GM18868 (cell line): ENCODE measurements around the gene C2orf68.
"Not testable (repeated sequence)": the region's sequence is repeated elsewhere in the genome, so short reads cannot be mapped to it uniquely, and the experiment has no call there.

Source experiments
- ATAC-seq: cut with Tn5 transposase; IDR thresholded peaks from one replicate; pipeline ENCODE4 v1.9.1; 2021; ENCODE audit warnings: mild to moderate bottlenecking, moderate library complexity; ENCODE audit not compliant: unreplicated experiment

The C2orf68 gene

DNA sequence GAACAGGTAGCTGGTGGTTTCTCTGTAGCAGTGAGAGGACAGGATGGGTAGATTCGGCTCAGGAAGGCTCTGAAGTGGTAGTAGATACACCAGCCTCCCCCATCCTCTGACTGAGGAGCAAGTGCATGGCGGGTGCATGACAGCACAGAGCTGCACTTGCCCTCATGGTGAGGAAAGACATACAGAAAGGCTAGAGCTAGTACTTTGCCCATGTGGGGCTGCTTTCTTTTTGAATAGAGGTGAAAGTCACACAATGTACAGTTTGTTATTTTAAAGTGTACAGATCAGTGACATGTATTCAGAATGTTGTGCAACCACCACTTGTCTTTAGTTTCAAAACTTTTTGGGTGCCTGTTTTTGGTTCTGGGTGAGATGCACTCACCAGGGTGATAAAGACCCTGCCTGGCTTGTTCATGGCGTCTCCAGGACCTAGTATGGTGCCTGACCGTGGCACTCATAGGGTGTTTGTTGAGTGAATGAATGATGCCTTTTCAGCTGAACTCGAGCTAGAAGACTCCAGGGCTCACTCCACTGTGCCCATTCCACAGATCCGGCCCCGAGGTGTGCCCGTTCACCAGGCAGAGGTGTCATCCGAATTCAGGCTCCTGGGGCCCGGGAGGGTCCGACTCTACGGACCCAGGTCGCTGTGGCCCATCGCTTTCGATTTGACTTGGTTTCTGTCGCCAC lies 28.1 kb downstream of the C2orf68 start:
- peak; percentile 67 for ATAC-seq

DNA sequence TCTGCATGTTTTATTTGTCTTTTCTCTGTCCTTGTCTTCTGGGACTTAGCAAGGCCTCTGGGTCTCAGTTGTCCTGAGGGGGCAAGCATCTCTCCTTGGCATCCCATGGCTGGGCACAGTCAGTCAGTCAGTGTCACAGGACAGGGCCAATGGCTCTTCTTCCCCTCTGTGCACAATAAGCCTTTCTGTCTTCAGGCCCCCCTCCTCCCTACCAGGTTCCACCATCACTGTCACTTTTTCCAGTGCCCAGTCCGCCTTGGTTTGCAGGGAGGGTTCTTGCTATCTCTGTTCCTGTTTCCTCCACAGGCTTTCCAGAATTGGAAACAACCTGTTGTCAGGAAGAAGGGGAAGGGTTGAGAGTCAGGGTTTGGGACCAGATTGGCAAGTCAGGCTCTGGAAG lies 29.4 kb downstream of the C2orf68 start:
- no peak for ATAC-seq

DNA sequence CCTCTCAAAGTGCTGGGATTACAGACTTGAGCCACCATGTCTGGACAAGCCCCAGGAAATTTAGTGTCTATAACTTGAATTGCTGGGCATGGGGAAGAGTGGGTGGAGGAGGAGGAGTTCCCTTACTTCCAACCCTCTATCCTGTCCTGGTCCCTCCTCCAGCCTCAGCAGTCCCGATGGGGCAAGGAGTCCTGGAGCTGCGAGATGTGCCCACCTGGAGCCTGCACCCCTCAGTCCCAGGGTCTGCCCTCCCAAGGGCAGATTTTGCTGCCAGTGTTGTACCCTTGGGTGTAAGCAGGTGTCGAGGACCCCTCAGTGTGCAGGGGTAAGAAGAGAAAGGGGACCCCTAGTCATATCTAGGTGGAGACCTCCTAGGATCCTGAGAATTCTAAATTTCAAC lies 31.7 kb downstream of the C2orf68 start:
- ATAC-seq, result no peak

DNA sequence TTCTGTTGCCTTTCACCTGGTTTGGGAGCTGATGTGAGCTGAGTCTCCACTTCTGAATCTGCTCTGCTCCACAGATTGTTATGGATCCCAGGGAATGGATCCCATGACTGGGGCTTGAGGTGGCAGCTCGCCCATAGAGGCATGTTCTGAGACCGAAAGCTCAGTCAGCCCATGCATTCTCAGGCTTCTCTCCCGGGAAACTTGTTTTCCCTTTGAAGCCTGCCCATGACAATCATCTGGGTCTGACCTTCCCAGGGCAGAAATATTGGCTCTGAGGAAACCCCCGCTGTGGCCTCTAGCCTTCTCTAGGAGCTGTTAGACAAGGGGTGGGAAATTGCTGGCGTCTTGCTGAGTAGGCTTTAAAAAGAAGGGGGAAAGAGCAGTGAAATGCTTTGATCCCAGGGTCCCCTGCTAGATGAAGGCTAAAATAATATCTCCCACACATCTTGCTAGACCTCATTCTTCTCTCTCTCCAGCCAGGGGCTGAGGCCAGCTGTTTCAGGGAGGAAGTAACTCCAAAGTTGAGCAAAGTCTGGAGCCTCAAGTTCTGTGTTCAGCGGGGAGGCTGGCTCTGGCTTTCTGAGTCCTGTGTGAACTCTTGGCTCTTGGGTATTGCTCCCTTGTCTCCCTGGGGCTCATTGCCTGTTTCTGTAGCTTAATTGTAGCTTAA lies 32.5 kb downstream of the C2orf68 start:
- ATAC-seq, result no peak

DNA sequence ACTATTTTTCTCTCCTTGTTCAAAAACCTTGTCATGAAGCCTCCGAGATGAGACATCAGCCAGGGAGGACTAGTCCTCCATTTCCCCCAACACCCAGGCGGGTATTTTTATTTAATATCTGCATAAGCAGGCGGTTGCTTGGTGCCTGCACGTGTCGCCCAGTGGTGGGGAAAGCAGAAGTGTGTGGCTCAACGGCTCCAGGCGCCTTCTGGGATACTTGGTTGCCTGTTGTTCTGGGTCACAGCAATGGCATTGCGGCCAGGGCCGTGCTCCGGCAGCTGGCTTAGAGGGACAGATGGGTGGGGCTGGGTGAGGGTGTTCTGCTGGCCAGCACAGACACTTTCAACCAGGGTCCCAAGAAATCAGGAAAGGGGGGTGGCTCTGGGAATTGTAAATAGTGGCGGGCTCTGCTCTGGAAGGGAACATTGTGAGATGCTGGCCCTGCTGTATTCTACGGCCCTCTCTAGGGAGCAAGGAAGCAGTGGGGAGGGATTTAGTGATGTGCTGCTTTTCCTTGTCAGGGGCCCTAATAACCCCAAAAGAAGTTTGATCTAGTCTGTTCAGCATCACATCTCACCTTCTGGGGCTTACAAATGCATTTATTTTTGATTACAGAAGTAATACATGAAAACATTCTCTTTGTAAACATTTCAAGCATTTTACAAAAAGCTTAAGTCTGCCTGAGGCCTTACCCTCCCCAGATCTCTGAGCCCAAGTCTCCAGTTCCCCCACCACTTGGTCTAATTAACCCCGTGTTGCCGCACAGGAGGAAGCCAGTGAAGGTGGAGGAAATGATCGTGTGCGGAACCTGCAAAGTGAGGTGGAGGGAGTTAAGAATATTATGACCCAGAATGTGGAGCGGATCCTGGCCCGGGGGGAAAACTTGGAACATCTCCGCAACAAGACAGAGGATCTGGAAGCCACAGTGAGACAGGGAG lies 33.4 kb downstream of the C2orf68 start:
- peak; percentile 46 for ATAC-seq

DNA sequence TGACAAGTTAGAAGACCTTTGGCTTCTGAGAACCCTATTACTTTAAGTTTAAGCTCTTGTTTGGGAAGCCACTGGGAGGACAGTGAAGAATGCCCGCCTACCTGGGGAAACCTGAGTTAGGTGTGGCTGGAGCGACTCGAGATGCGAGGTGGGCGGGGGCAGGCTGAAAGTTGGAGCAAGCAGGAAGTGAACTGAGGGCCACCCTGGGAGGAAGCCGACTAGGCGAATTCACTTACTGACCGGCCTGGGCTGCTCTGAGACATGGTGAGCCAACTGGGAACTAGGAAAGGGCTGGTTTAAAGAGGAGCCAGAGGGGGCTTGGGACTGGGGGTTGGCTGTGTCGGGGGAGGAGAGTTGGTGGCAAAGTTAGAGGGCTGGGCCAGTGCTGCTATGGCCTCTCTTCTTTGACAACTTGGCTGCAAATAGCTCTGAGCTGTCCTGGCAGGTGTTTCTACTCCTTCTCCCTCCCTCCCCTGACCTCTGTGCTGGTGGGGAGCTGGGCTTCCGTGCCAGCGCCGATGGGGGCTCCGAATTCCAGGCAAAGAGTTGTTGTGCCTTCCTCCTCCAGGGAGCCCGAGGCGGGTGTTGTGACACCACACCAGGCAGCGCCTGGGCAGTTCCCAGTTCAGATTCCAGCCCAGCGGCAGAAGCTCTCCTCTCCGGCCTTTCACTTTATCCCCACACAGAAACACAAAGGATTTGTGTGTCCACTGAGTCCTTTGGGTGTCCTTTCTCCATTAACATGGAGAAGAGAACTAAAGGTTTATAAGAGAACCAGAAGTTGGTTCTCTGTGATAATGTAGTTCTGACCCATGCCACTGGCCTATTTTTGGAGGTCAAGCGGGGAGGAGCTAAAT lies 34.3 kb downstream of the C2orf68 start, which contains the start of gene VAMP8:
Gene VAMP8, plus strand, starts transcription at position 201 of the 857 bp plus-strand sequence. Its CDS starts 61 bp downstream, at position 262.
- peak; percentile 72 for ATAC-seq

DNA sequence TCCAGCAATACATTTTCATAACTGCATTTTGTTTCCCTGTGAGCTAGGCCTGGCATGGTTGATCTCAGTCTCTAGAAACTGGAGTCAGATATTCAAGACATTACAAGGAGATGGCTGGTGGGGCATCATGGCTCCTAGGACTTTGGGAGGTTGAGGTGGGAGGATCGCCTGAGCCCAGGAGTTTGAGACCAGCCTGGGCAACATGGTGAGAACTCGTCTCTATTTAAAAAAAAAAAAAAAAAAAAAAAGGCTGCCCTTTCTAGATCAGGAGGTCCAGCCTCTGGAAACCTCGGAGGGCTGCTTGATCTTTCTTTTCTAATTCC lies 34.8 kb downstream of the C2orf68 start:
- no peak for ATAC-seq

DNA sequence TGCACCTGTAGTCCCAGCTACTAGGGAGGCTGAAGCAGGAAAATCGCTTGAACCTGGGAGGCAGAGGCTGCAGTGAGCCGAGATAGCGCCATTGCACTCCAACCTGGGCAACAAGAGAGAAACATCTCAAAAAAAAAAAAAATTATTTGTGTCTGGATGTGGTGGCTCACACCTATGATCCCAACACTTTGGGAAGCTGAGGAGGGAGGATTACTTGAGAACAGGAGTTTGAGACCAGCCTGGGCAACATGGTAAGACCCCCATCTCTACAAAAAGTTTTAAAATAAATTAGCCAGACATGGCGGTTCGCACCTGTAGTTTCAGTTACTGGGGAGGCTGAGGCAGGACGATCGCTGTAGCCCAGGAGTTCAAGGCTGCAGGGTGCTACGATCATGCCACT lies 36.1 kb downstream of the C2orf68 start:
- no peak for ATAC-seq

DNA sequence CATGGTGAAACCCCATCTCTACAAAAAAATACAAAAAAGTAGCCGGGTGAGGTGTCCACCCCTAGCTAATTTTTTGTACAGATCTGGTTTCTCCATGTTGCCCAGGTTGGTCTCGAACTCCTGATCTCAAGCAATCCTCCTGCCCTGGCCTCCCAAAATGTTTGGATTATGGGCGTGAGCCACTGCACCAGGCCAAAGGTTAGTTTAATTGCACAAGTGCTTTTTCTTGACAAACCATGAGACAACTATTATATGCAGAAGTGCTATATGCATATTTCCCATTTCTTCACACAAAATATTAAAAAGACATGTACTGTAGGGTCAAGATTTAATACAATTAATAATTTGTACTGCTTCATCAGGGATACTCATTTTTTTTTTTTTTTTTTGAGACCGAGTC lies 45.6 kb downstream of the C2orf68 start:
- ATAC-seq, result no peak

DNA sequence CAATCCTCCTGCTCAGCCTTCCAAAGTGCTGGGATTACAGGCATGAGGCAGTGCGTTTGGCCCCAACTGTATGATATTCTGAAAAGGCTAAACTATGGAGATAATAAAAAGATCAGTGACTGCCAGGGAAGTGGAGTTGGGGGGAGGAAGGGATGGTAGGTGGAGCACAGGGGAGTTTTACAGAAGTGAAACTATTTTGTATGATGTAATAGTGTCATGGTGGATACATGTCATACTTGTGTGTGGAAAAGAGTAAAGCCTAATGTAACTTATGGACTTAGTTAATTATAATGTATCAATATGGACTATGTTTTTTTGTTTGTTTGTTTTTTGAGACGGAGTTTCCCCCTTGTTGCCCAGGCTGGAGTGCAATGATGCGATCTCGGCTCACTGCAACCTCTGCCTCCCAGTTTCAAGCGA lies 47.7 kb downstream of the C2orf68 start:
- ATAC-seq, result peak; percentile 45

DNA sequence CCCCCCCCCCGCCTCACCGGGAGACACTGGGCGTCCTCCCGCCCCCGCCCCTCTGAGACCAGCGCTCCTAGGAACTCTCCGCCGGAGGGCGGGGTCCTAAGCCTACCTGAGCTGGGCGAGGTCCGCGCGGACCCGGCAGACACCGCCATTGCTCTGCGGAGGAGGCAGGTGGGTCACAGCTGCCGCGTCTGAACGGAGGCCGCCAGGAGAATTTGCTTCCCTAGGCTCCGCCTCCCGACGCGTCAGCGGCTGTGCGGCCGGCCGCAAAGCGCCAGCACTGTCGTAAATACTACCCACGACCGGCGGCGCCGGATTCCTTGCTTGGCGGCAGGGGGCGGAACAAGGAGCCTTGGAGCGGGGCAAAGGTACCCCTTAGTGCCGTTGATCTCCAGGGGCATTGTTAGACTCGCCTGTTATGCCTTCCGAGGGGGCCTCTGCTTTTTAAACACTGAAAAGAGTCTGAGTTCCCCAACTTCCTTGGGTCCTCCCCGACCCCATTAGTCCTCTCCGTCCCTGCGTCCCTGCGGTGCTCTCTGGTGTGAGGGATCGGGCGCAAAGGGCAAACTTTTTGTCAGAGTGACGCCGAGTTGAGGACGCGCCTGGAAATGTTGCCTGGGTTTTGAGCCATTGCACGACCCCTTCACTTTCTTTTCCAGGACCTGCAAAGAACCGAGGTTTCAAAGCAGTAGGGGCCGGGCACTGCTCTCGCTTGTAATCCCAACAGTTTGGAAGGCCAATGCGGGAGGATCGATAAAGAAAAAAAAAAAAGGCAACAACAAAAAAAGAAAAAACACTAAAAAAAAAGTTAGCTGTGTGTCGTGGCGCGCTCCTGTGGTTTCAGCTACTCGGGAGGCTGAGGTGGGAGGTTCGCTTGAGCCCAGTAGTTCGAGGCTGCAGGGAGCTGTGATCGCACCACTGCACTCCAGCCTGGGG lies 50.3 kb downstream of the C2orf68 start, which contains the start of gene GGCX:
Gene GGCX, minus strand, starts transcription at position 214 of the 933 bp plus-strand sequence. Its CDS starts 65 bp downstream, at position 149.
- peak; percentile 93 for ATAC-seq

DNA sequence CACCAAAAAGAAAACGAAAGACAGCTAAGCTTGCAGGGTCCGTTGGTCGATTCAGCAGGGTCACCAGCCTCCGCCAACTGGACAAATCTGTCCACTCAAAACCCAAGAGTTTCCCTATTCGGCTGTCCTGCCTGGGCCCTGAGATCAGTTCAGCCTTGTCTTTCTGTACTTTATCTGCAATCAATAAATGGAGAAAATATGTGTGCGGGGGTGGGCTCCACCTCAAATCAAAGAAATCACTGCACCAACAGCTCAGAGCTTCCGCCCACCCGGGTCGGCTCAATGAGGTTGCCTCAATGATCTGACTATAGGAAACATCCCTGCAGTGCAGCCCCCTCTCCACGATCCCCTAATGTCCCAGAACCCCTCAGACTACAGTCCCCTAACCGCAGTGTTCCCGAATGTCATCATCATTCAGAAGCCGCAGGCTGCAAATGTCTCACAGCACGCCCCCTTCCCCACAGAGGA lies 51.0 kb downstream of the C2orf68 start:
- ATAC-seq, result peak; percentile 8

DNA sequence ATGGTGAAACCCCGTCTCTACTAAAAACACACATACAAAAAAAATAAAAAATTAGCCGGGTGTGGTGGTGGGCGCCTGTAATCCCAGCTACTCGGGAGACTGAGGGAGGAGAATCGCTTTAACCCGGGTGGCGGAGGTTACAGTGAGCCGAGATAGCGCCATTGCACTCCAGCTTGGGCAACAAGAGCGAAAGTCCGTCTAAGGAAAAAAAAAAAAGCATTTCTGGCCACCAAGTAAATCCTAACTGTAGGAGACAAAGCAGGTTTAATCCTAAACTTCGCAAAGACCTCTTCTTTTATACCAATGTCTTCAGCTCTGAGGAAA lies 51.5 kb downstream of the C2orf68 start:
- not testable (repeated sequence) for ATAC-seq

DNA sequence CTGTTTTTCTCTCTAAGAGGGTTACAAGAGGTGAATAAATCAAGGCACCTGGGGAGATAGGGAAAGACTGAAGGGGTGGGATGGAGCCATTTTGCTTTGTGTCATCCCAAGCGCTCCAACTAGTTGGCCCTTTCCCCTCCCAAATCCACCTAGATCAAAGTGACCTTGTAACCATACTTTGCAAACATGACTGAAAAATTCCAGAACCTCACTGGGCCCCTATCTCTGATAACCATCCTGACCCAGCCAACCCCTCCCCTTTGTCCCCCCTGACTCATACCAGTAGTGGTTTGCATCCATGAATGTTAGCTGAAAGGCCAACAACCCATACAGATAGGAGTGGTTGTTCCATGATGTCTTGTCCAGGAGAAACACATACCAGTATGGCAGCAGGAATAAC lies 53.7 kb downstream of the C2orf68 start:
- no peak for ATAC-seq

DNA sequence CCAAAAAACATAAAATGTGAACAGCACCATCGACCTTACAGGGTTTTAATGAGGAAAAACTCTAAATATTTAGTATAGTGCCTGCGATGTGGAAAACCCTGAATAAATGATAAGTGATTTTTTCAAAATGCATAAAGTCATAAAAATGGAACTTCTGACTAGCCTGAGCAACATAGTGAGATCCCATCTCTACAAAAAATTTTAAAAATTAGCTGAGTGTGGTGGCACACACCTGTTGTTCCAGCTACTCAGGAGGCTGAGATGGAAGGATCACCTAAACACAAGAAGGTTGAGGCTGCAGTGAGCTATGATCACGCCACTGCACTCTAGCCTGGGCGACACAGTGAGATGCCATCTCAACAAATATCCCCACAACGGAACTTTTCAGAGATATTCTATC lies 54.7 kb downstream of the C2orf68 start:
- ATAC-seq, result no peak
